Fibroblast of lung (primary cell): Measurements from ENCODE around the gene CBX8. TPM values are rescaled to one million over a fixed set of nuclear protein-coding genes. Genes with fewer than 3 reads are reported as not detected.

Source experiments
- DNase-seq, 2 donors: peaks; one replicate each; pipeline versions ENCODE4 v3.0.0 to v3.0.0-alpha.2; 2010; ENCODE audit warnings: low read depth in 2 of 2
- H2AFZ ChIP-seq: 2 replicates; pipeline ENCODE4 v1.5.1; 2012; ENCODE audit warnings: low read length, control low read depth, inconsistent platforms
- H3K27ac ChIP-seq: 2 replicates; pipeline ENCODE4 v1.5.1; 2011; ENCODE audit warnings: low read length, control low read depth; ENCODE audit not compliant: insufficient read depth
- H3K27me3 ChIP-seq: 2 replicates; pipeline ENCODE4 v1.5.1; 2011; ENCODE audit warnings: mild to moderate bottlenecking, low read length; ENCODE audit not compliant: control insufficient read depth, insufficient read depth
- H3K36me3 ChIP-seq: 2 replicates; pipeline ENCODE4 v1.5.1; 2011; ENCODE audit warnings: low read length; ENCODE audit not compliant: control insufficient read depth, insufficient read depth
- H3K4me1 ChIP-seq: 2 replicates; pipeline ENCODE4 v1.5.1; 2011; ENCODE audit warnings: low read length; ENCODE audit not compliant: control insufficient read depth, insufficient read depth; ENCODE audit errors: extremely low read depth
- H3K4me2 ChIP-seq: 2 replicates; pipeline ENCODE4 v1.5.1; 2011; ENCODE audit warnings: low read length, control low read depth; ENCODE audit not compliant: insufficient read depth; ENCODE audit errors: extremely low read depth
- H3K4me3 ChIP-seq, 4 experiments: fragments of 200-600 bp in 1 of 4; sonication (generic) in 1 of 4; replicated peaks in 1 of 4; 2 replicates each; pipeline ENCODE4 v1.5.1; 2011 to 2016; ENCODE audit warnings: low read length in 4 of 4, low read depth in 3 of 4, mild to moderate bottlenecking in 3 of 4, control low read depth in 2 of 4, inconsistent platforms in 1 of 4, mixed read lengths in 1 of 4; ENCODE audit not compliant: insufficient read depth in 1 of 4; ENCODE audit errors: control extremely low read depth in 1 of 4
- H3K79me2 ChIP-seq: 2 replicates; pipeline ENCODE4 v1.5.1; 2012; ENCODE audit warnings: mild to moderate bottlenecking, low read length, inconsistent platforms; ENCODE audit not compliant: control insufficient read depth, insufficient read depth
- H3K9ac ChIP-seq: 2 replicates; pipeline ENCODE4 v1.5.1; 2011; ENCODE audit warnings: mild to moderate bottlenecking, low read length, control low read depth; ENCODE audit not compliant: insufficient read depth
- H3K9me3 ChIP-seq: 2 replicates; pipeline ENCODE4 v1.5.1; 2012; ENCODE audit warnings: low read depth, low read length; ENCODE audit not compliant: control insufficient read depth, insufficient read depth
- H4K20me1 ChIP-seq: 2 replicates; pipeline ENCODE4 v1.5.1; 2011; ENCODE audit warnings: low read length; ENCODE audit not compliant: control insufficient read depth, insufficient read depth; ENCODE audit errors: extremely low read depth
- EZH2 ChIP-seq: IDR thresholded peaks from 2 replicates; pipeline ENCODE4 v1.5.1; 2012; ENCODE audit warnings: low read length, control low read depth, mild to moderate bottlenecking; ENCODE audit errors: missing control alignments
- polyA plus RNA-seq, 2 donors: library from polyadenylated mRNA; depleted of rRNA in 1 of 2; stranded (reverse) in 1 of 2; unstranded in 1 of 2; fragments of >200 nt; gene quantifications; 2 replicates each; pipeline ENCODE4 v1.2.1, GENCODE V29; 2011 to 2012; ENCODE audit warnings: missing spikeins in 1 of 2
- total RNA-seq: library from RNA; depleted of rRNA; stranded (reverse); fragments of >200 nt; gene quantifications from 2 replicates; pipeline ENCODE4 v1.2.1, GENCODE V29; 2014
- TF ChIP-seq, protein P1 (sequence below), 2 donors: IDR thresholded peaks in 1 of 2; conservative IDR thresholded peaks in 1 of 2; 1 replicate in 1 of 2; 2 replicates in 1 of 2; pipeline ENCODE4 v1.5.1; 2011 to 2012; ENCODE audit warnings: low read length in 2 of 2, control low read depth in 1 of 2, inconsistent platforms in 1 of 2, low read depth in 1 of 2, mild to moderate bottlenecking in 1 of 2

CBX8 gene
- total and polyA plus RNA-seq, 2 donors (not counting 1 experiment from before 2014, with no cell fraction given) = 0.19 to 4.0 TPM

- no peaks in the 10 kb centered on the region for H3K9me3 ChIP-seq
- H4K20me1 ChIP-seq = no peaks in the 10 kb centered on the region
- H2AFZ ChIP-seq = no peak overlapping the region
- H3K4me2 ChIP-seq = no peak overlapping the region
- H3K4me3 ChIP-seq = no peak overlapping the region
- no peaks in the 10 kb centered on the region for H3K79me2 ChIP-seq
- no peak for DNase-seq
- H3K27me3 ChIP-seq = no peaks in the 10 kb centered on the region
- peaks cover 16% of the 10 kb centered on the region for H3K36me3 ChIP-seq
- H3K9ac ChIP-seq = no peak overlapping the region
- H3K4me1 ChIP-seq = peaks cover 5% of the 10 kb centered on the region
- H3K27ac ChIP-seq = no peak overlapping the region
- no peak for TF ChIP-seq EZH2
- TF ChIP-seq, protein P1, sequence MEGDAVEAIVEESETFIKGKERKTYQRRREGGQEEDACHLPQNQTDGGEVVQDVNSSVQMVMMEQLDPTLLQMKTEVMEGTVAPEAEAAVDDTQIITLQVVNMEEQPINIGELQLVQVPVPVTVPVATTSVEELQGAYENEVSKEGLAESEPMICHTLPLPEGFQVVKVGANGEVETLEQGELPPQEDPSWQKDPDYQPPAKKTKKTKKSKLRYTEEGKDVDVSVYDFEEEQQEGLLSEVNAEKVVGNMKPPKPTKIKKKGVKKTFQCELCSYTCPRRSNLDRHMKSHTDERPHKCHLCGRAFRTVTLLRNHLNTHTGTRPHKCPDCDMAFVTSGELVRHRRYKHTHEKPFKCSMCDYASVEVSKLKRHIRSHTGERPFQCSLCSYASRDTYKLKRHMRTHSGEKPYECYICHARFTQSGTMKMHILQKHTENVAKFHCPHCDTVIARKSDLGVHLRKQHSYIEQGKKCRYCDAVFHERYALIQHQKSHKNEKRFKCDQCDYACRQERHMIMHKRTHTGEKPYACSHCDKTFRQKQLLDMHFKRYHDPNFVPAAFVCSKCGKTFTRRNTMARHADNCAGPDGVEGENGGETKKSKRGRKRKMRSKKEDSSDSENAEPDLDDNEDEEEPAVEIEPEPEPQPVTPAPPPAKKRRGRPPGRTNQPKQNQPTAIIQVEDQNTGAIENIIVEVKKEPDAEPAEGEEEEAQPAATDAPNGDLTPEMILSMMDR (conservative IDR thresholded peaks at IDR 0.05 in 1 of 2, IDR thresholded peaks at IDR 0.05 in 1 of 2; ENCODE audit: low read depth in 1 of 2, low read length in 2 of 2) = no peak
These were observed 33.9 kb upstream of the CBX8 start for GRCh38 chr17:79830763-79831264.

GRCh38 chr17:79830303-79830702, 33.4 kb upstream of the CBX8 start:
- Histone ChIP-seq H3K27me3 (no peaks in the 10 kb centered on the region), H3K4me1 (peaks cover 5% of the 10 kb centered on the region), H3K9me3 (no peaks in the 10 kb centered on the region), H3K4me2 (no peak overlapping the region), H3K36me3 (peaks cover 14% of the 10 kb centered on the region), H4K20me1 (no peaks in the 10 kb centered on the region), H3K79me2 (no peaks in the 10 kb centered on the region), H3K27ac (no peak overlapping the region), H3K9ac (no peak overlapping the region), H3K4me3 (no peak overlapping the region), H2AFZ (no peak overlapping the region)
- no peak for DNase-seq
- TF ChIP-seq, protein P1 (conservative IDR thresholded peaks at IDR 0.05 in 1 of 2, IDR thresholded peaks at IDR 0.05 in 1 of 2; ENCODE audit: low read depth in 1 of 2, low read length in 2 of 2) = no peak
- TF ChIP-seq EZH2 = no peak

- Histone ChIP-seq H3K4me1 (peaks cover 5% of the 10 kb centered on the region), H2AFZ (no peak overlapping the region), H3K79me2 (no peaks in the 10 kb centered on the region), H3K9me3 (no peaks in the 10 kb centered on the region), H3K27ac (no peak overlapping the region), H3K4me3 (no peak overlapping the region), H3K4me2 (no peak overlapping the region), H3K9ac (no peak overlapping the region), H4K20me1 (no peaks in the 10 kb centered on the region), H3K27me3 (no peaks in the 10 kb centered on the region), H3K36me3 (peaks cover 8% of the 10 kb centered on the region)
- TF ChIP-seq, protein P1 (conservative IDR thresholded peaks at IDR 0.05 in 1 of 2, IDR thresholded peaks at IDR 0.05 in 1 of 2; ENCODE audit: low read depth in 1 of 2, low read length in 2 of 2) = no peak
- no peak for TF ChIP-seq EZH2
- no peak for DNase-seq
These were observed 32.6 kb upstream of the CBX8 start for GRCh38 chr17:79829457-79829856.
